ENCODE measurements around the gene ATG10.

The ATG10 gene

DNA sequence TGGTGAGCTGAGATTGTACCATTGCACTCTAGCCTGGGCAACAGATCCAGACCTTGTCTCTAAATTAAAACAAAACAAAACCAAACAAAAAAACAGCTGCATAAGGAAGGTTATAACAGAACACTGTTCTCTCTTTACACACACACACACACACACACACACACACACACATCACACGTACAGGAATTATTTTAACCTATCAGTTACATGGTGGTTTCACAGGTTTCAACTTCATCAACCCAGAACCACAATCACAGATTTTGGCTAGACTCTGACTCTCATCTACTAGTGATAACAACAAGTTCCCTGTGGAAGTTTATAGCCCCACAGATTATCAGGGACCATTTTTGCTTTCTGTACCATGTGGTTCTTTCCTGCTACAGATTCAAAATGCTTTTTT lies 246.1 kb downstream of the ATG10 start:
- Histone ChIP-seq H3K4me3 (no peak overlapping the region), H3K27ac (no peak overlapping the region)
- TF ChIP-seq, protein P1, sequence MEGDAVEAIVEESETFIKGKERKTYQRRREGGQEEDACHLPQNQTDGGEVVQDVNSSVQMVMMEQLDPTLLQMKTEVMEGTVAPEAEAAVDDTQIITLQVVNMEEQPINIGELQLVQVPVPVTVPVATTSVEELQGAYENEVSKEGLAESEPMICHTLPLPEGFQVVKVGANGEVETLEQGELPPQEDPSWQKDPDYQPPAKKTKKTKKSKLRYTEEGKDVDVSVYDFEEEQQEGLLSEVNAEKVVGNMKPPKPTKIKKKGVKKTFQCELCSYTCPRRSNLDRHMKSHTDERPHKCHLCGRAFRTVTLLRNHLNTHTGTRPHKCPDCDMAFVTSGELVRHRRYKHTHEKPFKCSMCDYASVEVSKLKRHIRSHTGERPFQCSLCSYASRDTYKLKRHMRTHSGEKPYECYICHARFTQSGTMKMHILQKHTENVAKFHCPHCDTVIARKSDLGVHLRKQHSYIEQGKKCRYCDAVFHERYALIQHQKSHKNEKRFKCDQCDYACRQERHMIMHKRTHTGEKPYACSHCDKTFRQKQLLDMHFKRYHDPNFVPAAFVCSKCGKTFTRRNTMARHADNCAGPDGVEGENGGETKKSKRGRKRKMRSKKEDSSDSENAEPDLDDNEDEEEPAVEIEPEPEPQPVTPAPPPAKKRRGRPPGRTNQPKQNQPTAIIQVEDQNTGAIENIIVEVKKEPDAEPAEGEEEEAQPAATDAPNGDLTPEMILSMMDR (IDR thresholded peaks at IDR 0.05): no peak
- no peak for DNase-seq (ENCODE audit: low spot score)

DNA sequence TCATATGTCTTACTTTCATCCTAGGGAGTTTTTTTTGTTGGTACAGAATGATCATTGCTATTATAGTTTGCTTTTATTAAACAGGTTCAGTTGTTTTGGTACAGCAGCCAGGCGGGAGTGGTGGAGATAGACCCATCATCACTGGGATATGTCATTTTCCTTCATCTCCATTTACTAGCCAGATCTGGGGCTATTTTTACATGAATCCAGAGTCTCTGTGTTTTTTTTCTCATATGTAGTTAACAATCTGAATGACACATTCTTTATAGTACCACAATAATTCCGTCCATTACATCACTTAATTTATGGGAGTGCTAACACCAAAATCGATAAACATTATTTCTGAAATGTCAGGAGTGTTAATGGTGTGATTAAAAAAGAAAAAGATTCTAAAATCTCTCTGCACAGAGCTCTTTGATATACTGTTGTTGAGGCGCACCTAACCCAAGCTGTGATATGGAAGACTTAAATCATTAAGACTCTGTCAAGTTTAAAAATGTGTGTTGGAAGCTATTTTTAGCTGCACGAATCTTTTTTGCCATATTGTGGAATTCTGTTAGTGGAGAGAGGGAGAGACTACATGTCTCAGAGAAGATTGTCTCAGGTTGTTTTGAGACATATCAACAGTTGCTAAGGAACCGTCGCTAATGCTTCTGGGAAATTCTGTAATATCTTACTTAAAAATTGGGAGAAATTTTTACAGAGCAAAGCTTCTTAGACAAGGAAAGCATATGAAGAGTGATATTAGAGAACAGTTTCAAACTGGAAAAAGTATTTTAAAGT lies 246.7 kb downstream of the ATG10 start:
- Histone ChIP-seq H3K27ac (no peak overlapping the region), H3K4me3 (no peak overlapping the region)
- TF ChIP-seq, protein P1 (IDR thresholded peaks at IDR 0.05): no peak
- no peak for DNase-seq (ENCODE audit: low spot score)

- TF ChIP-seq, protein P1 (IDR thresholded peaks at IDR 0.05): no peak
These were observed 249.2 kb downstream of the ATG10 start for GRCh38 chr5:82221020-82221419.

GRCh38 chr5:82222597-82223574 lies 251.1 kb downstream of the ATG10 start:
- DNase-seq (ENCODE audit: low spot score): no peak
- Histone ChIP-seq H3K4me3 (no peak overlapping the region), H3K27ac (no peak overlapping the region)
- TF ChIP-seq, protein P1 (IDR thresholded peaks at IDR 0.05): no peak

More at GRCh38 chr5:82221020-82221419, 249.2 kb downstream of the ATG10 start:
- no peak overlapping the region for H3K27ac ChIP-seq
- no peak for DNase-seq (ENCODE audit: low spot score)
- H3K4me3 ChIP-seq: no peak overlapping the region

DNA sequence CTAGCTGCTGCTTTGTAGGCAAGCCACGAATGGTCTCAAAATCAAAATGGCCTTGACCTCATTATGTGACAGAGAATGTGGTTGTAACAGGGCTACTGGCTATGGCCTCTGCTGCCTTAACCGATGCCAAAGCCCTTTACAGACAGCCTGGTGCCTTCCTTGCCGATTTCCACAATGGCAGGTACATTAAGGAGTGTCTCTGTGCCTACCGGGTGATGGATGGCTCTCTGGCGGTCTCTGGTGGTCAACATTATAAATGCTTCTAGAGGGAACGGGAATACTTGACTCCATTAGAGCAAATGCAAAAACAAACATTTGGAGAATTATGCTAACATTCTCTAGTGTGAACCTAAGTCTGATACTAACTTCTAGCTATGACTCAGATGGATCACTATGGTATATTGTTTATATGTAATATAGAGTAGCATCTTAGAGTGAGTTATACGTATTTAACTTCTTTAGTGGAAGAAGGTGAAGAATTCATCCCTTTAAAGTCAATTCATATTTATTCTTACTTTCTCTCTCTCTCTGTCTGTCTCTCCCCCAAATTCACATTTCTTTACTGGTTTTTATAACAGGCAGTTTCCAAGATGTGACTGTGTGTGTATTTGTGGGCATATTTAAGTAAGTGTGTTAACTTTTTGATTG lies 253.8 kb downstream of the ATG10 start:
- TF ChIP-seq, protein P1 (IDR thresholded peaks at IDR 0.05): peak; percentile 86
- Histone ChIP-seq H3K27ac (no peak overlapping the region), H3K4me3 (no peak overlapping the region)
- peak; percentile 75 for DNase-seq (ENCODE audit: low spot score)

- Histone ChIP-seq H3K27ac (no peak overlapping the region), H3K4me3 (no peak overlapping the region)
- TF ChIP-seq, protein P1 (IDR thresholded peaks at IDR 0.05): no peak
- no peak for DNase-seq (ENCODE audit: low spot score)
These were observed 263.1 kb downstream of the ATG10 start for GRCh38 chr5:82234885-82235284.

Measured in coronary artery (tissue), 2 donors.